ENCODE data around the gene CEBPA. TPM values are rescaled to one million over a fixed set of nuclear protein-coding genes. Genes with fewer than 3 reads are reported as not detected.

CEBPA gene
- polyA plus RNA-seq, 1 experiment: 0.06 TPM

- no peak overlapping the region for H3K4me3 ChIP-seq (ENCODE audit: low read depth, low read length)
- no peak for TF ChIP-seq CTCF (IDR thresholded peaks at IDR 0.05; ENCODE audit: low read depth, low read length)
- no peak for DNase-seq (ENCODE audit: low read depth, low spot score)
- POLR2A ChIA-PET: no interaction called here
- peaks cover 5% of the 10 kb centered on the region; the same call in 1 of the 2 replicates for H3K9me3 ChIP-seq (ENCODE audit: control insufficient read depth, insufficient read depth, low read length)
- CTCF ChIA-PET: interaction anchor here (1.3 kb wide), 1 partner anchor 115 kb away, joined by 4 read pairs; no protein-coding TSS in a partner anchor
- H3K27me3 ChIP-seq (ENCODE audit: control insufficient read depth, insufficient read depth, low read length): peaks cover 4% of the 10 kb centered on the region
- H3K27ac ChIP-seq (ENCODE audit: low read depth, low read length): no peak overlapping the region
Measured at GRCh38 chr19:33291623-33292534, 10.5 kb downstream of the CEBPA start.

- Histone ChIP-seq H3K27ac (ENCODE audit: low read depth, low read length) (no peak overlapping the region), H3K9me3 (ENCODE audit: control insufficient read depth, insufficient read depth, low read length) (peaks cover 5% of the 10 kb centered on the region; the same call in 1 of the 2 replicates), H3K27me3 (ENCODE audit: control insufficient read depth, insufficient read depth, low read length) (peaks cover 2% of the 10 kb centered on the region), H3K4me3 (ENCODE audit: low read depth, low read length) (no peak overlapping the region)
- TF ChIP-seq CTCF (IDR thresholded peaks at IDR 0.05; ENCODE audit: low read depth, low read length): no peak
- no peak for DNase-seq (ENCODE audit: low read depth, low spot score)
- POLR2A ChIA-PET: no interaction called here
- CTCF ChIA-PET: no interaction called here
Measured at GRCh38 chr19:33290956-33291622, 11.2 kb downstream of the CEBPA start.

- peaks cover 5% of the 10 kb centered on the region for H3K27me3 ChIP-seq (ENCODE audit: control insufficient read depth, insufficient read depth, low read length)
- POLR2A ChIA-PET: no interaction called here
- H3K9me3 ChIP-seq (ENCODE audit: control insufficient read depth, insufficient read depth, low read length): peaks cover 5% of the 10 kb centered on the region; the same call in 1 of the 2 replicates
- DNase-seq (ENCODE audit: low read depth, low spot score): no peak
- H3K27ac ChIP-seq (ENCODE audit: low read depth, low read length): no peak overlapping the region
- CTCF ChIA-PET: no interaction called here
- no peak for TF ChIP-seq CTCF (IDR thresholded peaks at IDR 0.05; ENCODE audit: low read depth, low read length)
- no peak overlapping the region for H3K4me3 ChIP-seq (ENCODE audit: low read depth, low read length)
Measured at GRCh38 chr19:33290082-33290815, 12.1 kb downstream of the CEBPA start.

DNA sequence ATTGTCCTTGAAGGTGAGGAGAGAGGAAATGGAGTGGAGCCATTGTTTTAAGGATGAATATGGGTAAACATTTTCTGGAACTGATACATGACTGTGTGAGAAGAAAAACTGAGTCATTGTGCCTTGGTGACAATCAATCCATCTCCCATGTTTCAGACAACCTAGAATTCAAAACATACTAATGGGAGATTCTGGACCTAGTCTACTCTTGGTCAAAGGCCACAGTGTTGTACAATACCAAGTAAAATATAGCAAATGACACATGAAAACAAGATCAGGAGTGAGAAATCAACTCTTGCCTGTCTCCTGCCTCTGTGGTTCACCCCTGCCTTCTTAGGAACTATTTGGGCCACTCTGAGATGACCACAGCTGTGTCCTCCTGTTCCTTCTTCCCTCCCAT, 13.1 kb downstream of the CEBPA start:
- Histone ChIP-seq H3K9me3 (ENCODE audit: control insufficient read depth, insufficient read depth, low read length) (peaks cover 5% of the 10 kb centered on the region; the same call in 1 of the 2 replicates), H3K27me3 (ENCODE audit: control insufficient read depth, insufficient read depth, low read length) (peaks cover 14% of the 10 kb centered on the region), H3K4me3 (ENCODE audit: low read depth, low read length) (no peak overlapping the region), H3K27ac (ENCODE audit: low read depth, low read length) (no peak overlapping the region)
- ChIA-PET CTCF (no interaction called here), POLR2A (no interaction called here)
- TF ChIP-seq CTCF (IDR thresholded peaks at IDR 0.05; ENCODE audit: low read depth, low read length): no peak
- no peak for DNase-seq (ENCODE audit: low read depth, low spot score)

All from AG04450 (cell line).